Mesothelial cell of epicardium (in vitro differentiated cells): ENCODE measurements around the gene SCUBE2. TPM values are rescaled to one million over a fixed set of nuclear protein-coding genes. Genes with fewer than 3 reads are reported as not detected.

Source experiments
- DNase-seq, 2 experiments: peaks; one replicate each; pipeline ENCODE4 v3.0.0; 2021; ENCODE audit warnings: low spot score in 2 of 2; ENCODE audit not compliant: unreplicated experiment in 2 of 2
- H3K27ac Mint-ChIP-seq: 2 replicates; pipeline ENCODE4 v1.8.0; 2021; ENCODE audit warnings: mixed read lengths
- H3K27me3 Mint-ChIP-seq: 2 replicates; pipeline ENCODE4 v1.8.0; 2021; ENCODE audit warnings: low read depth, mixed read lengths
- H3K36me3 Mint-ChIP-seq: 2 replicates; pipeline ENCODE4 v1.8.0; 2021; ENCODE audit warnings: mixed read lengths
- H3K4me1 Mint-ChIP-seq: 2 replicates; pipeline ENCODE4 v1.8.0; 2021; ENCODE audit warnings: mixed read lengths
- H3K4me3 Mint-ChIP-seq: 2 replicates; pipeline ENCODE4 v1.8.0; 2021; ENCODE audit warnings: mild to moderate bottlenecking, moderate library complexity, mixed read lengths
- H3K9me3 Mint-ChIP-seq: 2 replicates; pipeline ENCODE4 v1.8.0; 2021; ENCODE audit warnings: mixed read lengths
- CTCF ChIP-seq: fragments of 200-600 bp; sonication (generic); IDR thresholded peaks from one replicate; pipeline ENCODE4 v1.5.0; 2021; ENCODE audit warnings: antibody characterized with exemption; ENCODE audit not compliant: unreplicated experiment
- total RNA-seq: library from RNA; stranded (reverse); gene quantifications from 3 replicates; pipeline ENCODE4 v1.2.1, GENCODE V29; 2021

SCUBE2 gene
- total RNA-seq, 1 donor from 2014 or later = 1.1 TPM

GRCh38 chr11:9076661-9077060 is 14.7 kb downstream of the SCUBE2 start:
- H3K36me3 Mint-ChIP-seq = no peaks in the 10 kb centered on the region
- H3K9me3 Mint-ChIP-seq = peaks cover 6% of the 10 kb centered on the region
- no peak for DNase-seq
- TF ChIP-seq CTCF = no peak
- H3K27me3 Mint-ChIP-seq = peaks cover 33% of the 10 kb centered on the region
- H3K27ac Mint-ChIP-seq = no peak overlapping the region
- peaks cover 8% of the 10 kb centered on the region for H3K4me1 Mint-ChIP-seq
- no peak overlapping the region for H3K4me3 Mint-ChIP-seq

GRCh38 chr11:9076046-9076445 is 15.4 kb downstream of the SCUBE2 start:
- H3K27ac Mint-ChIP-seq = no peak overlapping the region
- no peak for TF ChIP-seq CTCF
- no peaks in the 10 kb centered on the region for H3K36me3 Mint-ChIP-seq
- H3K4me1 Mint-ChIP-seq = peaks cover 8% of the 10 kb centered on the region
- peaks cover 30% of the 10 kb centered on the region for H3K27me3 Mint-ChIP-seq
- DNase-seq = no peak
- H3K4me3 Mint-ChIP-seq = no peak overlapping the region
- peaks cover 3% of the 10 kb centered on the region for H3K9me3 Mint-ChIP-seq

- Mint-ChIP-seq H3K4me1 (peaks cover 8% of the 10 kb centered on the region), H3K36me3 (no peaks in the 10 kb centered on the region), H3K27me3 (peaks cover 30% of the 10 kb centered on the region), H3K27ac (no peak overlapping the region), H3K9me3 (no peaks in the 10 kb centered on the region), H3K4me3 (no peak overlapping the region)
- TF ChIP-seq CTCF = no peak
- DNase-seq = no peak
These were observed 15.8 kb downstream of the SCUBE2 start for GRCh38 chr11:9075556-9075955.

- Mint-ChIP-seq H3K27ac (no peak overlapping the region), H3K9me3 (no peaks in the 10 kb centered on the region), H3K36me3 (no peaks in the 10 kb centered on the region), H3K4me3 (no peak overlapping the region), H3K4me1 (peaks cover 11% of the 10 kb centered on the region), H3K27me3 (peaks cover 35% of the 10 kb centered on the region)
- no peak for DNase-seq
- TF ChIP-seq CTCF = no peak
These were observed 16.9 kb downstream of the SCUBE2 start for GRCh38 chr11:9074338-9075029.

DNA sequence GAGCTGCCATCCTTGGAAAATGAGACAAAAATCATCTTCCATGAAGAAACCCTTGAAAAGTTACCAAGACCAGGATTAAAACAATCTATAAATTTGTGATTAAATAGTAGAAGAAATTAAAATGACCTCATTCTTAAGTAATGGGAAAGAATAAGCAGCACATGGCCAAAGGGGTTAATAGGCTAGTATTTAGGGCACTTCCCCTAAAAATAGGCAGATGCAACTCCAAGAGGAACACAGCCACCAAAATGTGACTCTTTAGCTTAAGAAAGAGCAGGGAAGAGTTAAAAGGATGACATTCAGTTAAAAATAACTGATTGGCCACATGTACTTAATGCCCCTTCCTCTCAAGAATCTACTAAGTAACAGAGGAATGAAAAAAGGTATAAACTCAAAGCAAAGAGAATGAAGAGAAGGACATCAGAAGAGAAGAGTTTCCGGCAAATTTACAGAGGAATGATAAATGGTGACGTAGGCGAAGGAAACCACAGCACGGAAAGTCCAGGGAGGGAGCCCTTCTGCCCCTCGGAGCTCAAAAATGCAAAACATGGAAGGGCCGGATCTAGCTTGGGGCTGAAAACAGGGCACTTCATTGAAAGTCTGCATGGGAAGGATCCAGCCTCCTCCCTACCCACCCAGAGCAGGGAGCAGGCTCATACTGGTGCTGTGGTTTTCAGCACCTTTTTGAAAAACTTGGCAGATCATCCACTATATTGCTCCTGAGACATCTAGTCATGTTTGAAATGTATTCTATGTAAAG is 17.8 kb downstream of the SCUBE2 start:
- no peak overlapping the region for H3K4me3 Mint-ChIP-seq
- no peak overlapping the region for H3K27ac Mint-ChIP-seq
- no peak for DNase-seq
- TF ChIP-seq CTCF = no peak
- no peaks in the 10 kb centered on the region for H3K36me3 Mint-ChIP-seq
- peaks cover 11% of the 10 kb centered on the region for H3K4me1 Mint-ChIP-seq
- peaks cover 40% of the 10 kb centered on the region for H3K27me3 Mint-ChIP-seq
- no peaks in the 10 kb centered on the region for H3K9me3 Mint-ChIP-seq
